A549 (cell line): Measurements from ENCODE around the gene ADISSP. TPM values are rescaled to one million over a fixed set of nuclear protein-coding genes. Genes with fewer than 3 reads are reported as not detected.

Source experiments
- ATAC-seq, 2 experiments: fragments of 200-7000 bp in 1 of 2; fragments of >200 bp in 1 of 2; cut with Nextera tagmentation in 1 of 2; cut with Tn5 transposase in 1 of 2; 3 replicates each; pipeline versions ENCODE4 v1.8.0 to v1.9.1; 2018 to 2020; ENCODE audit warnings: mild to moderate bottlenecking in 1 of 2, moderate library complexity in 1 of 2
- CTCF ChIA-PET: fragments of 300-600 bp; sonication (Branson Sonifier 250); formaldehyde crosslinking; extraction: SDS; loops from one replicate; lab custom pipeline; 2021; ENCODE audit warnings: antibody characterized with exemption, inconsistent platforms; lab: Yijun Ruan, JAX
- POLR2A ChIA-PET: fragments of 350-600 bp; formaldehyde crosslinking; extraction: SDS; loops from one replicate; lab custom pipeline; 2021; ENCODE audit warnings: antibody characterized with exemption, inconsistent platforms; lab: Yijun Ruan, JAX
- DNase-seq, 2 experiments: peaks; one replicate each; pipeline versions ENCODE4 v3.0.0 to v3.0.0-alpha.2; 2011 to 2016; ENCODE audit warnings: low read depth in 1 of 2, low spot score in 1 of 2
- FAIRE-seq: peaks from 2 replicates; lab custom pipeline; 2011; peaks lifted over from hg19 to GRCh38; lab: Jason Lieb, UNC
- H3K27ac ChIP-seq, 2 experiments: fragments of >200 bp; sonication (Bioruptor Twin); formaldehyde crosslinking; 3 replicates each; pipeline ENCODE4 v1.5.1; 2016 to 2017
- H3K4me1 ChIP-seq: fragments of >200 bp; sonication (Bioruptor Twin); formaldehyde crosslinking; 3 replicates; pipeline ENCODE4 v1.6.1; 2016
- H3K4me2 ChIP-seq: fragments of >200 bp; sonication (Bioruptor Twin); formaldehyde crosslinking; 3 replicates; pipeline ENCODE4 v1.6.1; 2016
- H3K4me3 ChIP-seq: fragments of >200 bp; sonication (Bioruptor Twin); formaldehyde crosslinking; 3 replicates; pipeline ENCODE4 v1.5.1; 2016
- H3K9me3 ChIP-seq: fragments of >200 bp; sonication (Bioruptor Twin); formaldehyde crosslinking; 3 replicates; pipeline ENCODE4 v1.6.1; 2016
- ATOH8 ChIP-seq: fragments of 250-450 bp; sonication (Bioruptor Pico); IDR thresholded peaks from 2 replicates; pipeline ENCODE4 v1.5.0; 2020; ENCODE audit warnings: low read depth, mild to moderate bottlenecking, moderate library complexity
- BCL3 ChIP-seq: fragments of >200 bp; sonication (Bioruptor Twin); formaldehyde crosslinking; IDR thresholded peaks from 3 replicates; pipeline ENCODE4 v1.6.1; 2016
- CEBPB ChIP-seq, 2 experiments: fragments of >200 bp in 1 of 2; sonication (Bioruptor Twin) in 1 of 2; formaldehyde crosslinking in 1 of 2; IDR thresholded peaks; 2 replicates each; pipeline ENCODE4 v1.6.1; 2012 to 2016
- EHMT2 ChIP-seq: fragments of 200-600 bp; sonication (generic); IDR thresholded peaks from 2 replicates; pipeline ENCODE4 v1.6.1; 2016; ENCODE audit warnings: antibody characterized with exemption, low read depth, mild to moderate bottlenecking, moderate library complexity
- ELK1 ChIP-seq: fragments of 150-350 bp; IDR thresholded peaks from 2 replicates; pipeline ENCODE4 v1.6.1; 2014; ENCODE audit warnings: low read depth, mild to moderate bottlenecking, low read length
- FOSL2 ChIP-seq, 2 experiments: fragments of 450-650 bp in 1 of 2; fragments of >200 bp in 1 of 2; sonication (Bioruptor Twin) in 1 of 2; formaldehyde crosslinking; IDR thresholded peaks; 2 replicates each; pipeline versions ENCODE4 v1.5.0 to v1.6.1; 2016 to 2020; ENCODE audit warnings: mild to moderate bottlenecking in 1 of 2, moderate library complexity in 1 of 2
- GATA3 ChIP-seq: IDR thresholded peaks from 2 replicates; pipeline ENCODE4 v1.6.1; 2012; ENCODE audit warnings: borderline replicate concordance
- HEYL ChIP-seq: fragments of 250-450 bp; sonication (Bioruptor Pico); IDR thresholded peaks from 2 replicates; pipeline ENCODE4 v1.8.0; 2021; ENCODE audit warnings: mild to moderate bottlenecking, moderate library complexity
- JUNB ChIP-seq: fragments of >200 bp; sonication (Bioruptor Twin); formaldehyde crosslinking; IDR thresholded peaks from 2 replicates; pipeline ENCODE4 v1.6.1; 2016
- KDM5A ChIP-seq: fragments of 200-600 bp; sonication (generic); IDR thresholded peaks from 2 replicates; pipeline ENCODE4 v1.6.1; 2016; ENCODE audit warnings: antibody characterized with exemption, mild to moderate bottlenecking
- MAFK ChIP-seq: fragments of 450-650 bp; IDR thresholded peaks from 2 replicates; pipeline ENCODE4 v1.6.1; 2014; ENCODE audit not compliant: partially characterized antibody
- PBX3 ChIP-seq: IDR thresholded peaks from 2 replicates; pipeline ENCODE4 v1.6.1; 2012
- PHF8 ChIP-seq: fragments of 200-600 bp; sonication (generic); IDR thresholded peaks from 2 replicates; pipeline ENCODE4 v1.6.1; 2016; ENCODE audit warnings: low read depth, mild to moderate bottlenecking, antibody characterized with exemption, moderate library complexity, borderline replicate concordance
- POLR2A ChIP-seq: IDR thresholded peaks from 2 replicates; pipeline ENCODE4 v1.6.1; 2012; ENCODE audit warnings: mild to moderate bottlenecking, low read length
- RARB ChIP-seq: fragments of 250-450 bp; sonication (Bioruptor Pico); IDR thresholded peaks from 2 replicates; pipeline ENCODE4 v1.8.0; 2021; ENCODE audit warnings: mild to moderate bottlenecking, moderate library complexity
- RFX5 ChIP-seq: fragments of 450-650 bp; IDR thresholded peaks from 2 replicates; pipeline ENCODE4 v1.7.1; 2014; ENCODE audit warnings: antibody characterized with exemption, mild to moderate bottlenecking, moderate library complexity
- TP53 ChIP-seq: fragments of 250-450 bp; sonication (Bioruptor Pico); IDR thresholded peaks from 2 replicates; pipeline ENCODE4 v1.5.0; 2021; ENCODE audit warnings: mild to moderate bottlenecking, moderate library complexity
- USF2 ChIP-seq: fragments of 450-650 bp; IDR thresholded peaks from 2 replicates; pipeline ENCODE4 v1.6.1; 2014; ENCODE audit warnings: antibody characterized with exemption
- ZFP36 ChIP-seq: fragments of 450-650 bp; IDR thresholded peaks from 2 replicates; pipeline ENCODE4 v1.6.1; 2014; ENCODE audit warnings: borderline replicate concordance; ENCODE audit not compliant: partially characterized antibody
- WGBS: methylation state at CpG from one replicate; pipeline ENCODE4 v1.1.6; 2017; ENCODE audit errors: missing lambda C conversion rate; 5-methylcytosine and 5-hydroxymethylcytosine counted together
- polyA plus RNA-seq, 4 experiments: library from polyadenylated mRNA; depleted of rRNA in 3 of 4; stranded (reverse); fragments of >200 nt; fragmentation: RNase III in 1 of 4; extraction: RNeasy Plus Mini Kit Qiagen cat#74134 plus additional on column Dnase treatment in 1 of 4; gene quantifications; 2 replicates in 3 of 4; 3 replicates in 1 of 4; pipeline ENCODE4 v1.2.3, GENCODE V29; 2011 to 2017

The ADISSP gene
- polyA plus RNA-seq, 2 of the 4 experiments (the other 2 are of a cell fraction) = 43.9 to 104 TPM

- no peak for TF ChIP-seq EHMT2
Measured at GRCh38 chr20:3798908-3799248, 31.3 kb upstream of the ADISSP start (continued).

GRCh38 chr20:3798373-3798768 lies 30.8 kb upstream of the ADISSP start:
- no peaks in the 10 kb centered on the region for H3K9me3 ChIP-seq
- H3K4me2 ChIP-seq = peak overlapping the region; percentile 84
- no peak for TF ChIP-seq RARB (CRISPR knock-in tag)
- TF ChIP-seq JUNB = no peak
- TF ChIP-seq ZFP36 = no peak
- TF ChIP-seq HEYL (CRISPR knock-in tag) = no peak
- TF ChIP-seq BCL3 = no peak
- no peak for TF ChIP-seq RFX5
- TF ChIP-seq ATOH8 (CRISPR knock-in tag) = no peak
- no peak for TF ChIP-seq TP53 (CRISPR knock-in tag)
- TF ChIP-seq USF2 = no peak
- no peak for TF ChIP-seq PHF8
- TF ChIP-seq KDM5A = no peak
- no peak for TF ChIP-seq POLR2A
- TF ChIP-seq, all 56 proteins: peak for 0
- ChIA-PET CTCF (no interaction called here), POLR2A (no interaction called here)
- Histone ChIP-seq H3K4me1 (peaks cover 58% of the 10 kb centered on the region), H3K27ac (peak overlapping the region; percentile 98 to 99), H3K4me3 (peak overlapping the region; percentile 84)
- 84% methylated on average over 5 of the region's 5 CpGs for WGBS
- no peak for ATAC-seq
- no peak for DNase-seq
- FAIRE-seq = no peak

GRCh38 chr20:3797592-3798372 lies 30.2 kb upstream of the ADISSP start:
- Histone ChIP-seq H3K4me2 (peak overlapping the region; percentile 84), H3K27ac (peak overlapping the region; percentile 98 to 99), H3K4me1 (peaks cover 55% of the 10 kb centered on the region), H3K4me3 (peak overlapping the region; percentile 84), H3K9me3 (no peaks in the 10 kb centered on the region)
- FAIRE-seq = peak; percentile 72
- DNase-seq = no peak
- ChIA-PET CTCF (interaction anchor here (0.6 to 3.3 kb wide), 2 partner anchors 11 to 274 kb away, joined by 3 to 29 read pairs; partner anchors contain the start of gene CENPB), POLR2A (interaction anchor here (0.6 to 2.2 kb wide), 2 partner anchors 13 to 14 kb away, joined by 3 to 36 read pairs; no protein-coding TSS in a partner anchor)
- 30% methylated on average over 19 of the region's 19 CpGs for WGBS
- ATAC-seq = no peak
- peak; percentile 85 for TF ChIP-seq MAFK
- TF ChIP-seq CEBPB (IDR thresholded peaks at IDR 0.05) = no peak

GRCh38 chr20:3797226-3797545 lies 29.6 kb upstream of the ADISSP start:
- POLR2A ChIA-PET = interaction anchor here (2.2 kb wide), 1 partner anchor 14 kb away, joined by 36 read pairs; no protein-coding TSS in a partner anchor

More at GRCh38 chr20:3797226-3797545, 29.6 kb upstream of the ADISSP start:
- peak overlapping the region; percentile 84 for H3K4me3 ChIP-seq
- FAIRE-seq (no peak), DNase-seq (no peak), ATAC-seq (no peak)
- H3K4me1 ChIP-seq = peaks cover 49% of the 10 kb centered on the region
- WGBS = 18% methylated on average over 5 of the region's 5 CpGs
- no peaks in the 10 kb centered on the region for H3K9me3 ChIP-seq
- TF ChIP-seq GATA3 (no peak), PBX3 (no peak), RARB (CRISPR knock-in tag) (0 out of 2 replicates have a peak, but pooled peaks have one; percentile 31), FOSL2 (IDR thresholded peaks at IDR 0.05) (no peak), FOSL2 (CRISPR knock-in tag; IDR thresholded peaks at IDR 0.05) (0 out of 2 replicates have a peak, but pooled peaks have one; percentile 8), ELK1 (no peak), TP53 (CRISPR knock-in tag) (no peak)
- CTCF ChIA-PET = interaction anchor here (2.4 to 3.3 kb wide), 2 partner anchors 10 to 58 kb away, joined by 11 to 29 read pairs; partner anchors contain the start of gene CENPB
- H3K4me2 ChIP-seq = peak overlapping the region; percentile 84
- peak overlapping the region; percentile 98 to 99 for H3K27ac ChIP-seq
